Umbilical cord (tissue), 2 donors: ENCODE results near the gene PRKD2. TPM values are rescaled to one million over a fixed set of nuclear protein-coding genes. Genes with fewer than 3 reads are reported as not detected.
A peak's percentile ranks its signal among the peaks of the same experiment; 100 is the strongest.

Experiments
- DNase-seq: peaks from one replicate; pipeline ENCODE4 v3.0.0-alpha.2; 2015; ENCODE audit warnings: low spot score
- total RNA-seq: library from RNA; depleted of rRNA; stranded (reverse); fragments of >200 nt; gene quantifications from one replicate; pipeline ENCODE4 v1.2.3, GENCODE V29; 2014; ENCODE audit warnings: low replicate concordance; ENCODE audit not compliant: insufficient read depth

The PRKD2 gene
- total RNA-seq, 1 donor from 2014 or later, result 9.6 TPM

- peak; percentile 91 for DNase-seq
Measured at GRCh38 chr19:46661735-46662592, 55.0 kb downstream of the PRKD2 start.

- DNase-seq, result peak; percentile 100
Measured at GRCh38 chr19:46661020-46661731, 55.7 kb downstream of the PRKD2 start, which contains the start of gene DACT3. Gene DACT3 (minus strand): TSS chr19:46661182. CDS start chr19:46661064, 118 bp downstream.

GRCh38 chr19:46660551-46661019 lies 56.3 kb downstream of the PRKD2 start:
- peak; percentile 52 for DNase-seq

GRCh38 chr19:46660008-46660517 lies 56.9 kb downstream of the PRKD2 start:
- peak; percentile 85 for DNase-seq

GRCh38 chr19:46659151-46660007 lies 57.5 kb downstream of the PRKD2 start:
- DNase-seq, result peak; percentile 73

- no peak for DNase-seq
Measured at GRCh38 chr19:46656541-46656940, 60.4 kb downstream of the PRKD2 start.

- peak; percentile 36 for DNase-seq
Measured at GRCh38 chr19:46654621-46655152, 62.2 kb downstream of the PRKD2 start.

- DNase-seq, result no peak
Measured at GRCh38 chr19:46650445-46650844, 66.5 kb downstream of the PRKD2 start.

GRCh38 chr19:46648961-46649960 lies 67.7 kb downstream of the PRKD2 start:
- DNase-seq, result no peak

GRCh38 chr19:46648060-46648960 lies 68.6 kb downstream of the PRKD2 start:
- no peak for DNase-seq

GRCh38 chr19:46646402-46646801 lies 70.5 kb downstream of the PRKD2 start:
- DNase-seq, result no peak

- DNase-seq, result no peak
Measured at GRCh38 chr19:46644720-46645119, 72.2 kb downstream of the PRKD2 start.

- DNase-seq, result no peak
Measured at GRCh38 chr19:46640656-46641055, 76.3 kb downstream of the PRKD2 start.

GRCh38 chr19:46639358-46640182 lies 77.3 kb downstream of the PRKD2 start:
- DNase-seq, result peak; percentile 93

GRCh38 chr19:46637224-46637623 lies 79.7 kb downstream of the PRKD2 start:
- DNase-seq, result no peak

- no peak for DNase-seq
Measured at GRCh38 chr19:46635920-46636761, 80.8 kb downstream of the PRKD2 start, which contains the start of gene GNG8. Gene GNG8 (minus strand): TSS chr19:46636202. CDS start chr19:46634682, 1,520 bp downstream.
